Liver (tissue), 9 donors: ENCODE results near the gene MID1. TPM values are rescaled to one million over a fixed set of nuclear protein-coding genes. Genes with fewer than 3 reads are reported as not detected.

ENCODE experiments used
- DNase-seq: peaks from one replicate; pipeline ENCODE4 v3.0.0-alpha.2; 2017; ENCODE audit warnings: low spot score
- H3K27ac ChIP-seq, 2 donors: one replicate each; pipeline ENCODE4 v1.7.0; 2013; ENCODE audit warnings: inconsistent platforms in 2 of 2, low read length in 2 of 2, control low read depth in 1 of 2, low read depth in 1 of 2, mild to moderate bottlenecking in 1 of 2
- H3K27me3 ChIP-seq, 4 donors: one replicate each; pipeline versions ENCODE4 v1.6.1 to v1.7.0; 2013; ENCODE audit warnings: low read length in 3 of 4, inconsistent platforms in 1 of 4, mild to moderate bottlenecking in 1 of 4, moderate library complexity in 1 of 4; ENCODE audit not compliant: control insufficient read depth in 4 of 4, insufficient read depth in 4 of 4
- H3K36me3 ChIP-seq, 4 donors: one replicate each; pipeline versions ENCODE4 v1.6.1 to v1.7.0; 2013; ENCODE audit warnings: low read length in 3 of 4, mild to moderate bottlenecking in 3 of 4, low read depth in 1 of 4, moderate library complexity in 1 of 4; ENCODE audit not compliant: control insufficient read depth in 4 of 4, insufficient read depth in 3 of 4
- H3K4me1 ChIP-seq, 4 donors: one replicate each; pipeline versions ENCODE4 v1.6.1 to v1.7.0; 2013; ENCODE audit warnings: low read length in 3 of 4, mild to moderate bottlenecking in 3 of 4, moderate library complexity in 1 of 4; ENCODE audit not compliant: control insufficient read depth in 4 of 4, insufficient read depth in 4 of 4
- H3K4me3 ChIP-seq, 3 donors: one replicate each; pipeline versions ENCODE4 v1.6.1 to v1.7.0; 2013; ENCODE audit warnings: low read length in 3 of 3, control low read depth in 1 of 3, low read depth in 1 of 3, mild to moderate bottlenecking in 1 of 3
- H3K9ac ChIP-seq, 2 donors: one replicate each; pipeline ENCODE4 v1.7.0; 2013; ENCODE audit warnings: low read length in 2 of 2, mild to moderate bottlenecking in 2 of 2, moderate library complexity in 2 of 2, control low read depth in 1 of 2, low read depth in 1 of 2
- H3K9me3 ChIP-seq, 4 donors: one replicate each; pipeline versions ENCODE4 v1.6.1 to v1.7.0; 2013; ENCODE audit warnings: low read length in 3 of 4; ENCODE audit not compliant: control insufficient read depth in 4 of 4
- ATF3 ChIP-seq: IDR thresholded peaks from 2 replicates; pipeline ENCODE4 v1.6.1; 2016; ENCODE audit warnings: antibody characterized with exemption
- CTCF ChIP-seq: fragments of 150-350 bp; IDR thresholded peaks from 2 replicates; pipeline ENCODE4 v1.5.1; 2017; ENCODE audit warnings: improper control_type of control experiment, low read depth, low read length; ENCODE audit not compliant: missing input control
- EGR1 ChIP-seq, 2 donors: IDR thresholded peaks; 2 replicates each; pipeline ENCODE4 v1.6.1; 2016 to 2018; ENCODE audit warnings: antibody characterized with exemption in 2 of 2, low read depth in 2 of 2
- FOXA2 ChIP-seq: IDR thresholded peaks from 2 replicates; pipeline ENCODE4 v1.6.1; 2016; ENCODE audit warnings: antibody characterized with exemption
- GABPA ChIP-seq, 2 donors: IDR thresholded peaks in 1 of 2; conservative IDR thresholded peaks in 1 of 2; 2 replicates each; pipeline ENCODE4 v1.6.1; 2016; ENCODE audit warnings: antibody characterized with exemption in 2 of 2, mild to moderate bottlenecking in 1 of 2, moderate library complexity in 1 of 2
- HNF4A ChIP-seq, 2 donors: conservative IDR thresholded peaks; 2 replicates each; pipeline ENCODE4 v1.6.1; 2016; ENCODE audit warnings: antibody characterized with exemption in 2 of 2, mild to moderate bottlenecking in 2 of 2
- HNF4G ChIP-seq: IDR thresholded peaks from 2 replicates; pipeline ENCODE4 v1.6.1; 2016; ENCODE audit warnings: antibody characterized with exemption
- MAX ChIP-seq: IDR thresholded peaks from 2 replicates; pipeline ENCODE4 v1.6.1; 2016; ENCODE audit warnings: antibody characterized with exemption
- NR2F2 ChIP-seq: IDR thresholded peaks from 2 replicates; pipeline ENCODE4 v1.6.1; 2016; ENCODE audit warnings: antibody characterized with exemption
- RAD21 ChIP-seq, 2 donors: IDR thresholded peaks; 2 replicates each; pipeline ENCODE4 v1.6.1; 2016; ENCODE audit warnings: antibody characterized with exemption in 2 of 2, mild to moderate bottlenecking in 2 of 2
- REST ChIP-seq: IDR thresholded peaks from 2 replicates; pipeline ENCODE4 v1.6.1; 2016; ENCODE audit warnings: antibody characterized with exemption, mild to moderate bottlenecking
- RXRA ChIP-seq, 2 donors: IDR thresholded peaks; 2 replicates each; pipeline ENCODE4 v1.6.1; 2017 to 2018; ENCODE audit warnings: antibody characterized with exemption in 2 of 2, mild to moderate bottlenecking in 1 of 2
- SP1 ChIP-seq: IDR thresholded peaks from 2 replicates; pipeline ENCODE4 v1.6.1; 2018; ENCODE audit warnings: antibody characterized with exemption, mild to moderate bottlenecking
- TAF1 ChIP-seq: conservative IDR thresholded peaks from 2 replicates; pipeline ENCODE4 v1.6.1; 2016; ENCODE audit warnings: antibody characterized with exemption, mild to moderate bottlenecking
- WGBS: extraction: QIAGEN DNeasy Blood & Tissue Kit; methylation state at CpG from one replicate; pipeline ENCODE4 v1.1.7; 2013; 5-methylcytosine and 5-hydroxymethylcytosine counted together
- polyA plus RNA-seq, 2 donors: library from polyadenylated mRNA; stranded (reverse) in 1 of 2; unstranded in 1 of 2; fragments of 200-250 nt in 1 of 2; fragments of >200 nt in 1 of 2; fragmentation: Nextera tagmentation in 1 of 2; extraction: Ambion mirVana in 1 of 2; gene quantifications; one replicate each; pipeline versions ENCODE4 v1.2.1 to v1.2.3, GENCODE V29; 2013 to 2015
- total RNA-seq, 2 donors: library from RNA; depleted of rRNA; stranded (reverse); fragments of >200 nt; gene quantifications; one replicate each; pipeline ENCODE4 v1.2.3, GENCODE V29; 2014
- donor health status: healthy.
- donor health status: healthy.
- donor health status: healthy.
- donor health status: healthy.
- donor health status: healthy.

The MID1 gene
- total and polyA plus RNA-seq, 4 donors, result 1.8 to 7.9 (median 4.2) TPM

GRCh38 chrX:10519278-10519677, 101.1 kb downstream of the MID1 start:
- Histone ChIP-seq H3K4me3 (no peak overlapping the region), H3K4me1 (peaks cover 0 to 11% (median 3%) of the 10 kb centered on the region in 4 donors), H3K27ac (no peak overlapping the region), H3K9me3 (no peaks in the 10 kb centered on the region), H3K36me3 (no peaks in the 10 kb centered on the region), H3K27me3 (no peaks in the 10 kb centered on the region), H3K9ac (no peak overlapping the region)
- TF ChIP-seq NR2F2 (peak; percentile 40), ATF3 (peak; percentile 42), CTCF (no peak), HNF4A (conservative IDR thresholded peaks at IDR 0.05) (peak; percentile 73 to 81), REST (peak; percentile 18), FOXA2 (no peak), GABPA (IDR thresholded peaks at IDR 0.05 in 1 of 2, conservative IDR thresholded peaks at IDR 0.05 in 1 of 2) (no peak), RXRA (IDR thresholded peaks at IDR 0.05) (peak; percentile 50 to 52), HNF4G (peak; percentile 46), MAX (no peak), RAD21 (IDR thresholded peaks at IDR 0.05) (peak; percentile 6 to 38), TAF1 (no peak), SP1 (peak; percentile 63)
- DNase-seq, result no peak

GRCh38 chrX:10518073-10518472, 102.3 kb downstream of the MID1 start:
- peaks cover 0 to 11% (median 3%) of the 10 kb centered on the region in 4 donors for H3K4me1 ChIP-seq
- H3K27ac ChIP-seq, result peak overlapping the region in 1 of 2 donors; percentile 25
- H3K27me3 ChIP-seq, result no peaks in the 10 kb centered on the region
- no peak overlapping the region for H3K4me3 ChIP-seq
- DNase-seq, result no peak
- no peak overlapping the region for H3K9ac ChIP-seq
- no peaks in the 10 kb centered on the region for H3K9me3 ChIP-seq
- no peaks in the 10 kb centered on the region for H3K36me3 ChIP-seq
- TF ChIP-seq HNF4A (conservative IDR thresholded peaks at IDR 0.05) (peak; percentile 38 to 46), EGR1 (IDR thresholded peaks at IDR 0.05; ENCODE audit: low read depth in 2 of 2) (no peak)
- 35% methylated on average over 2 of the region's 2 CpGs for WGBS
